OCI-LY7 (cell line): ENCODE data around the gene OR1J1.

ENCODE experiments used
- EZH2phosphoT487 ChIP-seq: fragments of 200-600 bp; sonication (generic); IDR thresholded peaks from 2 replicates; pipeline ENCODE4 v1.6.1; 2018; ENCODE audit warnings: low read depth, borderline replicate concordance, mild to moderate bottlenecking, mixed run types, antibody characterized with exemption, low read length, moderate library complexity, mixed read lengths
- TF ChIP-seq, protein P1 (sequence below): fragments of 200-600 bp; sonication (generic); conservative IDR thresholded peaks from 2 replicates; pipeline ENCODE4 v1.5.1; 2014; ENCODE audit warnings: mild to moderate bottlenecking, antibody characterized with exemption, low read length, moderate library complexity, mixed read lengths

GRCh38 chr9:122463828-122464632, 13.7 kb downstream of the OR1J1 start:
- TF ChIP-seq, protein P1, sequence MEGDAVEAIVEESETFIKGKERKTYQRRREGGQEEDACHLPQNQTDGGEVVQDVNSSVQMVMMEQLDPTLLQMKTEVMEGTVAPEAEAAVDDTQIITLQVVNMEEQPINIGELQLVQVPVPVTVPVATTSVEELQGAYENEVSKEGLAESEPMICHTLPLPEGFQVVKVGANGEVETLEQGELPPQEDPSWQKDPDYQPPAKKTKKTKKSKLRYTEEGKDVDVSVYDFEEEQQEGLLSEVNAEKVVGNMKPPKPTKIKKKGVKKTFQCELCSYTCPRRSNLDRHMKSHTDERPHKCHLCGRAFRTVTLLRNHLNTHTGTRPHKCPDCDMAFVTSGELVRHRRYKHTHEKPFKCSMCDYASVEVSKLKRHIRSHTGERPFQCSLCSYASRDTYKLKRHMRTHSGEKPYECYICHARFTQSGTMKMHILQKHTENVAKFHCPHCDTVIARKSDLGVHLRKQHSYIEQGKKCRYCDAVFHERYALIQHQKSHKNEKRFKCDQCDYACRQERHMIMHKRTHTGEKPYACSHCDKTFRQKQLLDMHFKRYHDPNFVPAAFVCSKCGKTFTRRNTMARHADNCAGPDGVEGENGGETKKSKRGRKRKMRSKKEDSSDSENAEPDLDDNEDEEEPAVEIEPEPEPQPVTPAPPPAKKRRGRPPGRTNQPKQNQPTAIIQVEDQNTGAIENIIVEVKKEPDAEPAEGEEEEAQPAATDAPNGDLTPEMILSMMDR, result peak; percentile 71
- no peak for TF ChIP-seq EZH2phosphoT487
